Stimulated activated CD8-positive, alpha-beta memory T cell treated with anti-CD3 and anti-CD28 coated beads, Interleukin-2, amount 100 ng/mL, for 1 hour (primary cell): Measurements from ENCODE around the gene IGSF3.
"Not testable (repeated sequence)": the region's sequence is repeated elsewhere in the genome, so short reads cannot be mapped to it uniquely, and the experiment has no call there.

Experiments used
- DNase-seq, 2 donors: peaks; one replicate each; pipeline ENCODE4 v3.0.0-alpha.2; 2020; ENCODE audit warnings: low read depth in 2 of 2

IGSF3 gene

GRCh38 chr1:116664366-116664977, 3.1 kb downstream of the IGSF3 start:
- no peak for DNase-seq

DNA sequence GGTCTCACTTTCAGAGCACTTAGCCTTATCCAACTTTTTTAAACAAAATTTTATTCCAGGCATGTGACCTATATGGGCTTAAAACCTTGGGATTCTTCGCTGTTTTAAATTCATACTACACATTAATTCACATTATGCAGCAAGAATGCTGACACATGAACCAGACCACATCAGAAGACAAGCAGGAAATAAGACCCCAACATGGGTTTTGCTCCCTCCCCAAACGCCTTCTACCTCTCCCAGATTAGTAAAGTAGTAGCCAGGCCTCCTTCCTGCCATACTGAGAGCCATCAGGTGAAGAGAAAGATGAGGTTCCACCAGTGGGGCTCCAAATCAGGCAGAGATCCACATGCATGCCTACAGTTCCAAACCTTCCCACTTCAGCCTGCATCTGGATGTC, 3.7 kb downstream of the IGSF3 start:
- no peak for DNase-seq

DNA sequence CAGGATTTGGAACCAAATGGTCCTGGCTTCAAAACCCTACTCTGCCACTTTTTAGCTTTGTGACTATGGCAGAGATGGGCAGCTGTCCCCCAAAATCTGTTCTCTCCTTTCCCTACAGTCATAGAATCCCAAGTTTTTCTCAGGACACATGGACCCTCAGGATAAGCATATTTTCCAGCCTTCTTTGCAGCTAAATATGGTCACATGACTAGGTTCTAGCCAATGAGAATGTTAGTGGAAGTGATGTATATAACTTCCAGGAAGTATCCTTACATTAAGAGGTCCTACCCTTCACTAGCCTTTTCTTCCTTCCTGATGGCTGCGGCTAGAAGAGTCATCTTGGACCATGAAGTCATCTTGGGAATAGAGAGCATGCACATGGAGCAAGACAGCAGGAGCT, 5.9 kb downstream of the IGSF3 start:
- DNase-seq: no peak

DNA sequence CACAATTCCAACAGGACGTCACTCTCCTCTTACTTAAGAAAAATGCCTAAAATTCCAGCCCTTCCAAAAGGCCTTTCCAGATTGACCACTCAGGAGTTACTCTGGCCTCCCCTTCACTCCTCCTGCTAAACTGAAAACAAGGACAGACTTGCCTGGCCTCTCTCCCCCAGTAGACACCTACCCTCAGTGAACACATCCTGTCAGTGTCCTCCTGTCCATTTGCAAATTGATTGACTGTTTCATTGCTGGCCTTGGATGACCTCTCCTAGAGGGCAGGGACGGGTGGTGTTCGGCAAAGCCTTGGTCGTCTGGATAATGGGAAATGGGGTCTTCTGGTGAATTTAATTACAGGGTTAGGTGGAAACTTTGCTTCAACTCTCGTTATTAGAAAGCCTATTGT, 8.9 kb downstream of the IGSF3 start:
- DNase-seq: not testable (repeated sequence)

GRCh38 chr1:116657836-116658235, 9.7 kb downstream of the IGSF3 start:
- DNase-seq: not testable (repeated sequence)

DNA sequence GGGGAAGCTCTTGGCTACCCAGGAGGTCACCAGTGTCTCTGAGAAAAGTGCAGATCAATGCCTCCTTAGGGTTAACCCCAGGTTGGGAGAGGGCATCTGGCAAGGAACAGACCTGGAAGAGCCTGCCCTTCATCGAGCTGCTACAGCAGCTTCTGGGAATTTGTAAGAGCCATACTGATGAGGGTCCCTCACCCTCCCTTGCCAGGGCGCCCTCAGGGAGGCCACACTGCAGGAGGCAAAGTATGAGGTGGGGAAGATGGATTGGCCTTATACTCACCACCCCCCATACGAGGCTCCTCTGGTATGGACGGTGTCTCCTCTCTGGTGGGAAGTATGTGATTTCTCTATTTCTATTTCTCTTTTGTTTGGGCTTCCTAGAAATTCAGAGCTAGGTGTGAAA, 13.2 kb downstream of the IGSF3 start:
- no peak for DNase-seq

GRCh38 chr1:116652598-116652997, 14.9 kb downstream of the IGSF3 start:
- not testable (repeated sequence) for DNase-seq

DNA sequence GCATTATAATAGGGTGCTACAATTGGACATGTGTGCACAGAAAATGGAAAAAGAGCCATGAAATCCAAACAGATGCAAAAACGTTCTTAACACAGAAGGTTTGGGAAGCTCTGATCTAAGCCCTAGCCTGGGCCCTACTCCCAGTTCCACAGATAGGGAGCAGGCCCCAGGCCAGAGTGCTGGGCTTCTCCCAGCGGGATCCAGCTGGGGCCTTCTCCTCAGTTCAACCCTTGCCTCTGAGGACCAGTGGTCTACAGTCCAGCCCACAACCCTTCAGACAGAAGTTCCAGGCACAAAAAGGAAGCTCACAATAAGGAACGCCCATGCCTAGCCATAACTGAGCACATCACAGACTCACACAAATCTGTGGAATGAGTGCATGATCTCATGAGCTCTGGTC, 16.8 kb downstream of the IGSF3 start:
- DNase-seq: not testable (repeated sequence)

DNA sequence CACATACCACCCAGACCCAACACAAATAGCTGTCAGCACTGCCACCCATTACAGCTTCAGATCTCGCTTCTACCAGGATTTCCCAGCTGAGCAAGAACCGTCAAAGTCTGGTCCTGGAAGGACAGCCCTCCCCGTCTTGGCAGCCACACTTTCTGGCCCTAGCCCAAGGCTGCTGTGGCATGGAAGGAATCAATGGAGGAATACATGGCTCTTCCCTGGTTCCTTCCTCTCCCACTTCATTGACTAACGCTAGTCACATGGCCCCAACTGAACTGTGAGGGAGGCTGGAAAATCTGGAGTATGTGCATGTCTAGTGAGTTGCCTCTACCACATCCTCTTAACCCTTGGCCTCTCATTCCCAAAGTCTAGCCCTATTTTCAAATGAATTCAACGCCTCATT, 18.5 kb downstream of the IGSF3 start:
- not testable (repeated sequence) for DNase-seq

- not testable (repeated sequence) for DNase-seq
These were observed 19.2 kb downstream of the IGSF3 start for GRCh38 chr1:116648325-116648724.

- DNase-seq: not testable (repeated sequence)
These were observed 20.3 kb downstream of the IGSF3 start for GRCh38 chr1:116647186-116647585.

DNA sequence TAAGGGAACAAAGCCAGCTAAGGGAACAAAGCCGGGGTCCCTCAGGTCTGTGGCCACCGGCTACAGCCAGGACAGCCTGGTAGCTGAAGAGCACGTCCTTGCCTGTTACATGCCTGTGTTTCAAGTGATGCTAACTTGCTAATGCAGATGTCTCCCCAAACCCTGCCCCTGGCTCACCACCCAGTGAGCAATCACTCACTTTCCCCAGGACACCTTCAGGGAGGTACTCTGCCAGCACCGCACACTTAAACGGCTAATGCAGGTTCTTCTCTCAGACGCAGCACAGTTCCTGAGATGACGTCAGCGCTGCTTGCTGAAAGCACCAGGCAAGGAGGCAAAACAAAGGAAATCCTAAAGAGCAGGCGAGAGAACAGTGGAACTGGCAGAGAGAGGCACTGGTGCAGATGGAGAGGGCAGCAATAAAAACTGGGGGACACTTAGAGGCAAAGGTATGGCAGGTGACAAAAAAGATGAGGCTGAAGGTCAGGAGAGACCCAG, 20.8 kb downstream of the IGSF3 start:
- DNase-seq: not testable (repeated sequence)

DNA sequence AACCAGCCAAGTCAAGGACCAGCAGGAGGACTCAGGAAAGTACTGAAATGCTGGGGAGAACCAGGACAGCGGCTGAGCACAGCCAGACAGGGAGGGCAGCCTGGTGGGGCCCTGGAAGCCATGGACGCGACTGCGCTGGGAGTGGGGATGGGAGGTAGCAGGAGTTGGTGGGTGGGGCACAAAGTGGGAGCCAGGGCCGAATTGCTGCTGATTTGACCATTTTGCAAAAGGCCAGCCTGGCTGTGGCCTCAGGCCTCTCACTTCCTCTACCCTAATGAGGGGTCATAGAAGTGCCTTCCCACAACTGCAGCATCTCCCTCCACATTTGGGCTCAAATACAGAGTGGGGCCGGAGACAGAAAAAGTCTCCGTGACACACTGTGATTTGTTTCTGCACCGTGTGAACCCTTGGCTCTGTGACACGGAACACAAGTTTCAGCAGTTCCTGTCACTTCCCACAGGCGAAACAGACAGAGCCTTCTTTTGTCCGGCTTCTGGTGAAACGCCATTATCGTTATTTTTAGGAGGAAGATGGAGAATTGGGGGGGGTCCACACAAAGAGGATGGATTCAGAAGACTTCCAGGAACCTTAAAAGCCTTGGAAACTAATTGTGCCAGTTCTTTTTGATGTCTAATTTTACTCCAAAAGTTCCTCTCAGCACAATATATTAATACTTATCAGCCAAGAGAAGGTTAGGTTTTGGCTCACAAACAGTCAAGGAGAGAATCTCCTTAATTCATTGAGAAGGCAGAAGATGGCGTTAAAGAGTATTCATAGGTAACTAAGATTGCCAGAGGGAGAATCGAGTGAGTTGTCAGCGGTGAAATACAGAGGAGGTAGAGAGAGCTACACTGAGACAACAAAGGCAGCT, 21.5 kb downstream of the IGSF3 start:
- not testable (repeated sequence) for DNase-seq

DNA sequence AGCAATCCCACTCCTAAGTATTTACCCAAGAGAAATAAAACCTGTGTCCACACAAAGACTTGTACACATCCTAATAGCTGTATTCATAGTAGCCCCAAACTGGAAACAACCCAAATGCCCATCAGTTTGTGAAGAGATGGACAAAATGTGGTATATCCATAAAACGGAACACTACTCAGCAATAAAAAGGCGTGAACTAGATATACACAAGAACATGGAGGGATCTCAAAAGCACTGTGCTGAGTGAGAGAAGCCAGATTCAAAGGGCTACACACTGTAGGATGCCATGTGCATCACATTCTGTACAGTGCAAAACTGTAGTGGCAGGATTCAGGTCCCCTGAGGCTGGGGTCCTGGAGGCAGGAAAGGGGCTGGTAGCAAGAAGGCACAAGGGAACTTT, 22.5 kb downstream of the IGSF3 start:
- DNase-seq: not testable (repeated sequence)

GRCh38 chr1:116644096-116644495, 23.4 kb downstream of the IGSF3 start:
- not testable (repeated sequence) for DNase-seq

GRCh38 chr1:116643281-116643751, 24.2 kb downstream of the IGSF3 start:
- DNase-seq: not testable (repeated sequence)

GRCh38 chr1:116642311-116643280, 24.9 kb downstream of the IGSF3 start:
- DNase-seq: not testable (repeated sequence)

DNA sequence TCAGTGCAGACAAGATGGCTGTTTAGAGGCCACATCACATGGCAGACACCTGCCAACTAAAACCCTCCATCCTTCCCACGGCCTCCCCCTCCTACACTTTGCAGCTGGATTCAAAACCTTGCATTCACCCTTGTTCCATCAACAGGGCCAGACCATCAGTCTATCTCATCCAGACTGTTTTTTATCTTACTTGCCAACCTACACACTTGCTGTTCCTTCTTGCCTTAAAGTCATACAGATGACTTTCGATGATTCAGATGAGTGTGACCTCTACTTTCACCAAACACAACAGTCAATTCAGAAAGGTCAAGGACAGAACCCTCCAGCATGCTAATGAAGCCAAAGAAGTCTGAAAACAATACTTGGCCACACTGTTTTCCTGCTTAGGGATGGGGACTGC, 29.9 kb downstream of the IGSF3 start:
- DNase-seq: not testable (repeated sequence)

DNA sequence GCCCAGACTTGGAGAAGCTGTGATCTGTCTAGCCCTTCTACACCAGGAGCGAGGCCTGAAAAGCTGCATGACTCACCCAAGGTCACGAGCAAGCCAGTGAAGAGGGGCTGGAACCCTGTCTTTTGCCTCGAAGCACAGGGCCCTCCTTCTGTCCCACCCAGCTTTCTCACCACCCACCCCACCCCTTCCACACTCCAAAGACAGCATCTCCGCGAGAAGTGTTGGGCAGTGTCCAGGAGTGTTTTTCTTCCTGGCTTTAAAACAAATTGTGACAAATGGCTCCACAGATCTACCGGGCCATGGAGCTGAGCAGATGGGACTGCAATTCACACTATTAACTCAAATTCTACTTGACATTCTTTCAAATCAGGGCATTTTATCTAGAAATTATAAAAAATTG, 30.9 kb downstream of the IGSF3 start:
- not testable (repeated sequence) for DNase-seq

DNA sequence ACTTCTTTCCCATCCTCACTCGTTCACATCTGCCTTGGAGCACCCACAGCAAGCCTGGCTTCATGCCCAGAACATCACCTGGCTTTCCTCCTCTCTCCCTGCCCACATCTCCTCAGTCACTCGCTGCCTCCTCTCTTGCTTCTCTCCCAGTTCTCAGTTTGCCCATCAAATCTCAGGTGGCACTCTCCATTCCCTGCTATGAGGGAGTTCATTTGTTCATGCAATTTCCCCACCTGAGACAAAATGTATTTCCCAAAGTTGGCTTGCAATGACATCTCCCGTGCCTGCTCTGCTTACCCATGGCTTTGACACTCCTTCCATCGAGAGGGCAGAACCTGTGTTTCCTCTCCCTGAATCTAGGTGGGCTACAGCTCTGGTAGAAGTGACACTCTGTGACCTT, 33.1 kb downstream of the IGSF3 start:
- not testable (repeated sequence) for DNase-seq
